HG03196 (cell line): Measurements from ENCODE around the gene CTDP1.

Experiments
- ATAC-seq: cut with Tn5 transposase; IDR thresholded peaks from one replicate; pipeline ENCODE4 v1.9.1; 2021; ENCODE audit not compliant: unreplicated experiment

The CTDP1 gene

GRCh38 chr18:79679552-79680099 lies at the start of gene CTDP1:
Gene CTDP1, plus strand, starts transcription at chr18:79679803. Its CDS starts 145 bp downstream, at chr18:79679948.
- peak; percentile 69 for ATAC-seq

GRCh38 chr18:79630281-79631095 lies 49.1 kb upstream of the CTDP1 start:
- ATAC-seq = no peak

GRCh38 chr18:79631096-79631507 lies 48.5 kb upstream of the CTDP1 start:
- ATAC-seq = no peak

GRCh38 chr18:79631761-79632446 lies 47.7 kb upstream of the CTDP1 start:
- no peak for ATAC-seq

GRCh38 chr18:79632765-79633164 lies 46.8 kb upstream of the CTDP1 start:
- no peak for ATAC-seq

GRCh38 chr18:79634186-79634585 lies 45.4 kb upstream of the CTDP1 start:
- no peak for ATAC-seq

- no peak for ATAC-seq
Observed at GRCh38 chr18:79634593-79635426, 44.8 kb upstream of the CTDP1 start.

- no peak for ATAC-seq
Observed at GRCh38 chr18:79635427-79635726, 44.2 kb upstream of the CTDP1 start.

- ATAC-seq = no peak
Observed at GRCh38 chr18:79637181-79637920, 42.3 kb upstream of the CTDP1 start.

- no peak for ATAC-seq
Observed at GRCh38 chr18:79637921-79638909, 41.4 kb upstream of the CTDP1 start.

- no peak for ATAC-seq
Observed at GRCh38 chr18:79639072-79639829, 40.4 kb upstream of the CTDP1 start.

GRCh38 chr18:79640064-79640672 lies 39.4 kb upstream of the CTDP1 start:
- no peak for ATAC-seq

- ATAC-seq = no peak
Observed at GRCh38 chr18:79640875-79641274, 38.7 kb upstream of the CTDP1 start.

GRCh38 chr18:79641722-79642497 lies 37.7 kb upstream of the CTDP1 start:
- no peak for ATAC-seq

GRCh38 chr18:79642626-79643025 lies 37.0 kb upstream of the CTDP1 start:
- ATAC-seq = no peak

- ATAC-seq = no peak
Observed at GRCh38 chr18:79643054-79643984, 36.3 kb upstream of the CTDP1 start.
